HG03066 (cell line): ENCODE measurements around the gene RAPGEF1.

Experiments used
- ATAC-seq: cut with Tn5 transposase; IDR thresholded peaks from one replicate; pipeline ENCODE4 v1.9.1; 2021; ENCODE audit warnings: low read depth; ENCODE audit not compliant: unreplicated experiment

RAPGEF1 gene

DNA sequence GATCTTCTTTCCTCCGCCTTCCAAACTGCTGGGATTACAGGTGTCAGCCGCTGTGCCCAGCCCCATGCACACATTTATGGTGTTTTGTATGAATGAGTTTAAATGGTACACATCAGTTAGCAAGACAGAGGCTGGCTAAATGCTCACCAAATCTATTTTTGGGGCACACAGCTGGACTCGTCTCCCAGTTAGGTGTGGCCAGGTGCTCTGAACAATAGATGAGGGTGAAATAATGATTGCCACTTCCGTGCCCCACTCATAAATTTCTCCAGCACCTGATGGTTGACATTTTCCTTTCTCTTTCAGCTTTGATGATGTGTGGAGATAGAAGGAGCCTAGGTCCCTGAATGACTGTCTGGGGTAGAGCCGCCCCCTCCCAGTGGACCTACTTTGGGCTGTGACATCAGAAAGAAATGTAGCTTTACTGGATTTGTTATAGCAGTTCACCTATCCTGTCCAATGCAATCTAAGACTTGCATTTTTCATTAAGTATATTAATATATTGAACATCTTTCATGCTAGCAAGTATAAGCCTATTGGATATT lies 8.6 kb upstream of the RAPGEF1 start:
- no peak for ATAC-seq

DNA sequence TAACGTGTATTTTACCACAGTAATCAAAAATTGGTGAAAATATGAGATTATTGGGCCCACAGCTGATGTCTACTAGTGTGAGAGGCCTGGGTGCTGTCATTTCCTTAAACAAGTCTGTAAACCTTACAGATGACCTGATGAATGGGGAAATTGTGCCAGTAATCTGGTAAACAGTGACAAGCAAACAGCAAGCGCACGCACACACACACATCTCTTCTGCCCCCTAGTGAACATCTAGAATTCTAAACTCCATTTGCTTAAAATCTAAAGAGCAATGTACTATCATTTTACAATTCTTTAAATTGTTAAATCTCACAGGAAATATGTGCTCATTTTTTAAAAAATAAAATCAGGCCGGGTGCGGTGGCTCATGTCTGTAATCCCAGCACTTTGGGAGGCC lies 7.5 kb upstream of the RAPGEF1 start:
- ATAC-seq = no peak

DNA sequence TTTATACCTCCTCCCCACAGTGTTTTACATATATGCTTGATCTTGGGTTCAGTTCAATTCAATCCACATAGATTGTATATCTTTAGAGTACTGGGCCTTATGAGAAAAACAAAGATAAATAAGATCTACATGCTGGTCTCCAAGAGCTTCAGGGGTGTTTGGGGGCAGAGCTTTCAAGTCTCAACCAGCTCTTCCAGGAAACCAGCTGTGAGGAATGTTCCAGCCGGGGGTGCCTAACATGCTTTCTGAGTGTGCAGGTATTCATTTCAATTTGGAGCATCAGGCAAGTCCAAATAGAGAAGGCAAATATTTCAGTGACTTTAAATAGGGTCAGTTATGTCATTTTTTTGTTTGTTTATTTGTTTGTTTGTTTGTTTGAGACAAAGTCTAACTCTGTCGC lies 5.7 kb upstream of the RAPGEF1 start:
- ATAC-seq = no peak

DNA sequence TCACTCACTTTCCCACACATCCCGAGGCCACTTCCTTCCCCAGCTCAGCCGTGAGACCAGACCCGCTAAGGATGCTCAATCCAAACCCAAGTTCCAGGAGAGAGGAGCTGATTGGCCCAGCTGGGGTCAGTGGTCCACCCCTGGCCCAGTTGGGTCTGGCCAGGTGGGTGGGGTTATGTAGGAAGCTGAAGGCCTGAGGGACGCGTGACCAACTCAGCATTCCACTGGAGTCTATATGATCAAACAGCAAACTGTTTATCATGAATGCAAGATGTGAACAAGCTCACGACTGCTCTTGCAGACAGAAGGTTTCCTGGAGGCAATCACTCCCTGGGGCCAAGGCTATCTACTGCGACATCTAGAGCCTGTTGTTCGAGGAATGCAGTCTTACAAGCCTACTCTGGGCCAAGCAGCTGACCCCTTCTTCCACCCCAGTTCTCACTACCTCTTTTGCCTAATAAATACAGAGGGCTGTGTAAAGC lies 4.9 kb upstream of the RAPGEF1 start:
- no peak for ATAC-seq

DNA sequence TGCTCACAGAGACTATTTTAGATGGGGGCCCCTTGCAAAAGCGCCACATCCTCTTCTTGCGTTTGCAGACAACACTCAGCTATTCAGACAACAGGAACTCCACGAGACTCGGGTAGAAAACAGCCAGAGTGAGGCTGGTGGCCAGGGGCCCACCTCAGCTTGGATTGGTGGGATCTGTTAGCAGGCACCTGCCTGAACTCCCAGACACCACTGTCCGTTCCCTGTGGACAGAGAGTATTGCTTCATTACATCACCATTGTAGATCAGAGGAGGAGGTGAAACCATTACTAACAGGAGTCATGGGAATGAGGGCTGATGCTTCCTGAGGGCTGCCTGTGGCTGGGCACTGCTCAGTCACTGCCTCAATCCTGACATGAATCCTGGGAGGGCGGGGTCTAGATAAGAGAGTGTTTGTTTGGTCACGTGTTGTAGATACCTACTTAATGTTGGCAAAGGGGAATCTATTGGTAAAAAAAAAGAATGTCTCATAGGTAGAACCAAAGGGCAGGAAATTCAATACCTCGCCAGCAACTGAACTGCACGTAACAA lies 4.4 kb upstream of the RAPGEF1 start:
- ATAC-seq = no peak

DNA sequence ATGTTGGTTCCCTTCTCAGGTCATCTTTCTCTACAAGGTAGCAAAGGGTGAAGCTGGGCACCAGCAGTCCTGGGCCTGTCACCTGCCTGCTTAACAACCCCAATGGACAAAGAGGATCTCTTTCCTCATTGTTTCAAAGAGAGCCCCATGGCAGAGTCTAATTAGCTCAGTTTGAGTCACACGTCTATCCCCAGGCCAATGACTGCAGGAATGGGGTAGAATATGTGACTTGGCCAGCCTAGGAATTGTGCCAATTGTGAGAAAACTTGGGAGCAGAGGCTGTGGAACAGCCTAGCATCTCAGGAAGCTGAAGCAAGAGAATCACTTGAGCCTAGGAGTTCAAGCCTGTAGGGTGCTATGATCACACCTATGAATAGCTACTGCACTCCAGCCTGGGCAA lies 3.6 kb upstream of the RAPGEF1 start:
- no peak for ATAC-seq

DNA sequence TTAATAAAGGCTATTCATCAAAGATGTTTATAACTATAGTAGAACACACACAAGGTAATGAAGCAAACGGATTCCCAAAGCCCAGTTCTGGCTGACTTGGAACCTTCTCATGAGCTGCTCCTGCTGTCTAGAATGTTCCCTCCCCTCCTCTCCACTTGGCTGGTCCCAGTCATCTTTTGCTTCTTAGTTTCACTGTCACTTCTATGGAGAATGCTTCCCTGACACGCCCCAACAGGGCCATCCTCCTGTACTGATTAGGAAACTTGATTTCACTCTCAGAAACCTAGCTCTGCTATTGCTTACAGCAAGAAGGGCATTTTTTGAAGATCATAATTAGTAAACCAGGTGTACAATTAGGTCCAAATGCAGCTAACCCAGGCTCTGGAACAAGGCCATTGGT lies 3.2 kb upstream of the RAPGEF1 start:
- ATAC-seq = no peak

DNA sequence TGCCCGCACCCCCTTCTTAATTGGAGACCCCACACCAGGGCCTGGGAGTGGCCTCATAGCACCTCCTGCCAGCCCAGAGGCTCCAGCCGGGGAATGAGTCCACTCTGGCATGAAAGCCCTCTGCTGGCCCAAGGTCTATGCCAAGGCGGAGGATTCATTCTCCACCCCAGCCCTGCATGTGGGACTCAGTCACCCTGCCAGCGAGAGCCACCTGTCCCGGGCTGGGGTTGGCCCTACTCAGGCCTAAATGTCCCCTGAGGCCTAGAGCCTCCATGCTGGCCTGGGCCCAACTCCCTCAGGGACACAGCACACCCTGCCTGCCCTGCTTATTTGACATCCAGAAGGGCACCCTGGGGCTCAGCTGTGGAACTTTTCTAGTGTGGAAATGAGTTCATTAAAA lies 1.0 kb upstream of the RAPGEF1 start:
- no peak for ATAC-seq

DNA sequence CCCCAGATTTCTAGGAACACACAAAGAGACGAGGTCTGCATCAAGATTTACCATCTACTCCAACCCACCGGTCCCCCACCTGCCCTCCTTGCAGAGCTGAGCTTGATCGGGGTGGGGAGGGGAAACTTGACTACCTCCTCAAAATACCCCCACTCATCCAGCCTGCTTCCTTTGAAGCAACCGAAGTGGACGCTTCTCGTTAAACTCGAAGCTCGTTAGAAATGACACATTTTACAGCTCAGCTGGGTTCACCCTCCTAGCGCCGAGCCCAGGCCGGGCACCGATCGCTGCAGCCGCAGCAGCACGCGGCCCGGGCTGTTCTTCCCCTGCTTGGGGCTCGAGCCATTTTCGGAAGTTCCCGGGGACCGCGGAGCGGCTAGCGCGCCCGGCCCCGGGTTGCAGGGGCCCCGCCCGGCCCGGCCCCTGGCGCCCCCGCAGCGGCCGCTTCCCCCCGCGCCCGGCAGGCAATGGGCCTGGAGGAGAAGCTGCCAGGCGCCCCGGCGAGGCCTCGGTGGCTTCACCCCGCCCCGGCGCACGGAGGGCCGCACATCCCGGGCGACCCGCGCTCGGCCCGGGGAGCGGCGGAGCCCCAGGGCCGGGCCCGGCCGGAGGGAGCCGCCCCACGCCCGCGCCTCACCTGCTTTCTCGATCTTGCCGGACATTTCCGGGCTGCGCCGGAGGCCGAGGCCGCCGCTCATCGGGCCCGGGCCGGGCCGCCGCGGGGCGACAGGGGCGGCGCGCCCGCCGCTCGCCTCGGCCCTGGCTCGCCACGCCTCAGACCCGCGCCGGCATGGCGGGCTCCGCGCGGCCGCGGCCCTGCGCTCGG lies 530 bp downstream of the RAPGEF1 start:
- ATAC-seq = no peak

DNA sequence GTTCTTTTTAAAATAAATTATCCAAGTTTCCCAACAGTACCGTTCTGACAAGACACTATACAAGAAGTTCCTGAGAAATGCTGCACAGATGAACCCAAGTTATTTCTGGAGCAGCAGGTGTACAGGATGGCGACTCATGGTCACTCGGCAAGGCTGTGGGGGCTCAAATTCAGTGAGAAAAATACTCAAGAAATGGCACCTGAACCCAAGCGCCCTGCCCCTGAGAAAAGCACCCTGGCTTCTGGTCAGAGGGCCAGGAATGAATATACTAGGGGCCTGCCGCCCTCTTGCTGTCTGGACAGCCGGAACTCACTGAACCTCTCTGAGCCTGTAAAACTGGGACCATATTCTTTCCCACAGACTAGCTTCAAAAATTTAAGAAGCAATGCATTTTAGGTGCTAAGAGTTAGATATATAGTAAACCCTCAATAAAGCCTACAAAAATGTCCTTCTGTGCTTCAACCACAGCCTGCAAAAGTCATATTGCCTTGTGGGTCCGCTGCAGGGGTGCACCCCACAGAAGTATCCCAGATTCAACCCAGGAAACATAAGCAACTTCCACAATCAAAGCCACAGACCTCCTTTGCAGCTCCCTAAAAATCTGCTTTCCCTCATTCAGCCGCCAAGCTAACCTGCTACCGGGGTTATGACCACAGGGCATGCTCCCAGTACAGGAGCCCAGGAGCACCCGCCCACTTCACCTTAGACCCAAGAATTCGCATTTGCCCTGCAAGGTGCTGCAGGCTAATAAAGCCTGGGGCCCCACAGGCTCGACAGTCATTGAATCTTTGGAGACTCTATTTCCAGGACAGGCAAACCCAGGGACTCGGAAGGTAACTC lies 1.4 kb downstream of the RAPGEF1 start:
- no peak for ATAC-seq

DNA sequence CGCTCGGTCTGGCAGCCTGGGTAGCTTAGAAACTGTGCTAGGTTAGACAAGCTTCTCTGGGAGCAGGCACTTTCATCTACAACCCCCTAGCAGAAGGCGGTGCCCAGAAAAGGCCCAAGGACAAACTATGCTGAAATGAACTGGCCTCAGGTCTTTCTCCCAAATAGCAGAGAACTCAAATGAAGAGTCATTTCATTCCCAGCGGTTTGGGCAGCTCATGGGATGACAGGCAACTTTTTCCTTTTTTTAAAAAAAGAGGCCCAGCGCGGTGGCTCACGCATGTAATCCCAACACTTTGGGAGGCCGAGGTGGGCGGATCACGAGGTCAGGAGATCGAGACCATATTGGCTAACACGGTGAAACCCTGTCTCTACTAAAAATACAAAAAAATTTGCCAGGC lies 2.5 kb downstream of the RAPGEF1 start:
- ATAC-seq = no peak

DNA sequence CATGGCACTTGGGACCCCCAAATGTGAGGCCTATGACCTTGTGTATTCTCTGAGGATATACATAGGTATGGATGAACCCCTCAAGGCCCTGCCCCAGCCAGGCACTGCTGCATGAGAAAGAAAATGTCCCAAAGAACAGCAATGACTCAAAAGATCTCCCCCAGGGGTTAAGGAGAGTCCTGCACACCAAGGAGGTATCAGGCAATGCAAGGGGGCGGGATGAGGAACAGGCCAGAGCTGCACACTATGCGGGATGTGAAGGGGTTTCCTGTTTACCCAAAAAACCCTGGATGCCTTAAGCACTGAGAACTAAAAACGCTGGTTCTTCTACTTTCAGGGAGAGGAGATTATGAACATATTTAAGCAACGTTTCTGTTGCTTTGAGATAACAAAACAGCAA lies 3.4 kb downstream of the RAPGEF1 start:
- ATAC-seq = no peak

DNA sequence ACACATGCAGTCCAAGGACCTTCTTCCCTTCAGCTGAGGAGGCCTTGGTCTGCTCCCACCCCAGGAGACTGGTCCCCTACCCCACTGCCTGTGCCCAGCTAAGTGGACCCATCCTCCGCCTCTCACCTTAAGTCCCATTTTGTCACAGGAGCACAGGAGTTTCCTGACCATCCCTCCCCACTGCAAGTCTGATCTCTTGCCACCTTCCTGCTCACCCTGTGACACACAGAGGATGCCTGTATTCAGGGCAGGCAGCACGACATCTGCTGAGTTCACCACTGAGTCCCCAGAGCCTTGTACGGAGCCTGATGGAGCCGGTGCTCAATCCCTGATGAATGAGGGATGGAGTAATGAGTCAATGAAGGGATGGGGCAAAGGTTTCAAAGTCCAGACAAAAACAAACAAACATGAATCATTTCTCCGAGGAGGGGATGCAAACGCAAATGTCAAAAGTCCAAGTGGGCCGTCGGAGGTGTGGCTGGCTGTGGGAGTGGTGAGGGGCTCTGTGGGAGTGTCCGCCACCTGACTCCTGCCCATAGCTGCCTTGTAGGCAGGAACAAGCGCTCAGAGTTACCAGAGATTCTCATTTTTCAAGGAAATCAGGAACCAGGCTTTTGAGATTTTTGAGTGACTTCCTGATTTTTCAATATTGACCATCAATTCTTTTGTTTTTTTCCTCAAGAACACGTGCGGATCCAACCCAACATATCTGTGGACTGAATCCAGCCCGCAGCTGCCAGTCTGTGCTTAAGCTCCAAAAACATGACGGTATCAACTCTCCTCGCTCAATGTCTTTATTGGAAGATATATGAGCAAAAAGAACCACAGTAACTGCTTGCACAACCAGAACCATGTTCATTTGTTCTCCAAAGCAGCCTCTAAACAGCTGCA lies 4.4 kb downstream of the RAPGEF1 start:
- ATAC-seq = no peak

DNA sequence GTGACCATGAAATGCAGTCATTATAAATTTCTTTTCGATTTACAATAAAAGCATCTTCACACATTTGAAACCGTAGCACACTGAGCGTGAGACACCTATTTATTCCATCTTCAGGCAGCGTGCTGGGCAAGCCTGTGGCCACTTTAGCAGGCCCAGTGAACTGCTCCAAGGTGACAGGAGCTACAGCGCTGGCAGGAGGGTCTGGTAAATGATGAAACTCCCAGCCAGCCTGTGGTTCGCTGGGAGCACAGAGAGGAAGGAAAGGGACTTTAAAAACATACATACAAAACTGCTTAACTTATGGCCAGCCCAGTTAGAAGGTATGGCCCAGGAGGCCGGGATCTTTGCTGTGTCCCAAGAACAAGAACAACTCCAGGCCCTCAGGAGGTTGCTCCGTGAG lies 5.1 kb downstream of the RAPGEF1 start:
- ATAC-seq = no peak

DNA sequence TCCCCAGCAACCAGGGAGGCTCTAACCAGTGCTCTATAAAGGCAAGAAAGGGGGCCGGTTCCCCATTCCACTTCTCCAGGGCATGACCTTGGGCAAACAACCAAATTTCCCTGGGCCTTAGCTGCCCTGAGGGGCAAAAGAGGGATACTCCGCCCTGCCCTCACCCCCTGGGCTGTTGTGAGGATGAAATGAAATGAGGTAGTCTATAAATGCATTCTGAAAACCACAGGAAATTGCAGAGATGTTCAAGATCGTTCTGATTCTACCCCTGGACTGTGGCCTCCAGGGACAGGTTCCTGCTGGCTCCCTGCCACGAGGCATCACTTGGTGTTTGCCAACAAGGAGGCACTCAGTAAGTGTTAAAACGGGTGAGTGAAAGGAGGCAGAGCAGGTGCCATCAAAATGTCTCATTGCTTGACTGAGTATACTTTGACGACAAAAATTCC lies 5.7 kb downstream of the RAPGEF1 start:
- no peak for ATAC-seq

DNA sequence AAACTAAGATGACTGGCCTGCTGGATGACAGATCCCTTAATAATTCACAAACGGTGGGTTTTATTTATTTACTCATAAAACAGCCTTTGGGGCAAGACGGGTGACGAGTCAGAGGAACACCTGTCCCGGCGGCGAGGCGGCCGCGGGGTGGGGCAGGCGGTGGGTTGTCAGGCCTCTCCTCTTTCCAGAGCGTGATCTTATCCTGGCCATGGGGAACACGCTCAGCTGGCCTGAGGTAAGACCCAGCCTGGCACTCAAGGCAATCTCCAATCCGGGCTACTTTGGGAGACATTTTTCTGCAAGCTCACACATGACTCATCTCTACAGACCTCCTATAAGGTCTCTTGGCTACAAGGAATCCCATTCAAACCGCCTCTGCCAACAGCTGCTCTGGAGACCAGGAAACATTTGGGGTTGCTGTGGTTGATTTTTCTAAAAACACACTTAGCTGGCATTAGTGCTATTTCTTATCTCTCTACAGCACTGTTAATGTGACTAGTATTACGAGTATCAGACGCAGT lies 6.3 kb downstream of the RAPGEF1 start:
- ATAC-seq = no peak

DNA sequence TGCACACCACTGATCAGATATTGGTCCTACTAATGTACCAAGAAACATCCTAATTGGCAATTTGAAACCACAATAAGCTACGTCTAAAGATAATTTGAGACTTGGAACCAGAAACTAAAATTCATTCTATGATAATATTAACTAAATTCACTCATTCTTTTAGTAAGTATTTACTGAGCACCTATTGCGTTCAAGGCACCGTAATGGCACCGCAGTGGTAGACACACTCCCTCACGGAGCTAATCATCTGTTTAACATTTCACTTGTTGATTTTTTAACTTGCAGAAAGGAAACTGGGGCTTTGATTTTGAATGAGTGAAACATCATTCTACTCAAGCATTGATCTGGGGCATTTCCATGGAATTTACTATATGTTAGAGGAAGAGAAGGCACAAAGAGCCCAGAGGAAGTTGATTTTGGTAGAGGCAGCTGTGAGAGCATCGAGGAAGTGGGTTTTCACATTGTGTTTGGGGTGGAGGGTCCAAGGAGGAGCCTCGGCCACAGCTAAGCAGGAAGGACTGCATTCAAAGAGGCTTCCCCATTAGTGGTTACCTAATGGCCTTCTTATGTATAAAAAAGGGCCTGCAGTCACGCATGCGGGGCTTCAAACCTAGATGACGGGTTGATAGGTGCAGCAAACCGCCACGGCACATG lies 7.1 kb downstream of the RAPGEF1 start:
- no peak for ATAC-seq

DNA sequence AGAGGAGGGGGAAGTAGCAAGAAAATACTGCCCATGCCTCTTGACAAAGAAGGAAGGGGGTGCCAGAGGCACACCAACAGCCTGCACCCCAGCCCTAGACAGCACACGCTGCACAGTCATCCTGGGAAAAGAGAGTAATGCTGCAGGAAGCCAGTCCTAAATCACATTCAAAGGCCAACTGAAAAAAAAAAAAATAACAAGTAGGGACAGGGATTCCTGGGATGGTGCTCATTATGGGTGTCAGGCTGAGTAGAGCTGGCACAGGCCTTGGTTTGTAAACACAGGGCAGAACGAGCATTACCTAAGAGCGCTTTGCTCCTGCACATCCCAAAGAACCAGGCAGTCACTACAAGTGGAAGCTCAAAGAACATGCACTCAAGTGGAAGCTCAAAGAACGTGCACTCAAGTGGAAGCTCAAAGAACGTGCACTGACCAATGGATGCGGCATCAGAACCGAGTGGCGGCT lies 7.8 kb downstream of the RAPGEF1 start:
- no peak for ATAC-seq

DNA sequence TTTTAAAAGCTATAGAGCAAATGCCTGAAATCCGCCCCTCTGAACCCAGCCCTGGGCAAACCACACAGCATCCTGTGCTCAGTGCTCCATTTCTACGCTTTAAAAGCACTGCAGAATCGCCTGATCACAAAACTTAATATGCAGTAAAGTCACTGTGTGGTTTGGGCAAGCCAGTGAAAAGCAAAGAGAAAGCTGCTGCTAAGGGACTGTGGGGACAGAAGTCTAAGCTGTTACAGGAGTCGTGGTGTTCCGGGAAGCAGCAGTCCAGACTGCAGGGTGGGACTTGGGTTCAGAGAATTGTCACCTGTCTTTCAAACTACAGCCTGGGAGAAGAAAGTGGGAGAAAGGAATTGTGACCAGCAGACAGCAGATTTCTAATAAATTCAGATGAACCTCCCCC lies 8.2 kb downstream of the RAPGEF1 start:
- ATAC-seq = no peak
